Activated CD4-positive, CD25-positive, alpha-beta regulatory T cell treated with anti-CD3 and anti-CD28 coated beads, Interleukin-2, amount 50 U/mL, for 16 hours (primary cell): ENCODE results near the gene TLDC2.
A peak's percentile ranks its signal among the peaks of the same experiment; 100 is the strongest.
"Not testable (repeated sequence)": the region's sequence is repeated elsewhere in the genome, so short reads cannot be mapped to it uniquely, and the experiment has no call there.

Experiments
- DNase-seq: peaks from one replicate; pipeline ENCODE4 v3.0.0-alpha.2; 2020; ENCODE audit warnings: low read depth, low spot score

TLDC2 gene

GRCh38 chr20:36875702-36876472, at the start of gene TLDC2:
TLDC2 (plus strand) TSS chr20:36876138; CDS start chr20:36876175, 37 bp downstream.
- DNase-seq = no peak

GRCh38 chr20:36826554-36827244, 49.2 kb upstream of the TLDC2 start:
- DNase-seq = no peak

- no peak for DNase-seq
Measured at GRCh38 chr20:36827541-36828279, 48.2 kb upstream of the TLDC2 start.

- DNase-seq = no peak
Measured at GRCh38 chr20:36830791-36831691, 44.9 kb upstream of the TLDC2 start.

- DNase-seq = no peak
Measured at GRCh38 chr20:36832791-36833190, 43.1 kb upstream of the TLDC2 start.

- no peak for DNase-seq
Measured at GRCh38 chr20:36833275-36834020, 42.5 kb upstream of the TLDC2 start.

GRCh38 chr20:36835025-36835424, 40.9 kb upstream of the TLDC2 start:
- no peak for DNase-seq

- DNase-seq = peak; percentile 56
Measured at GRCh38 chr20:36835453-36836198, 40.3 kb upstream of the TLDC2 start.

- no peak for DNase-seq
Measured at GRCh38 chr20:36836591-36837269, 39.2 kb upstream of the TLDC2 start.

- not testable (repeated sequence) for DNase-seq
Measured at GRCh38 chr20:36838376-36838775, 37.6 kb upstream of the TLDC2 start.

GRCh38 chr20:36839150-36839549, 36.8 kb upstream of the TLDC2 start:
- no peak for DNase-seq

- DNase-seq = not testable (repeated sequence)
Measured at GRCh38 chr20:36841030-36841429, 34.9 kb upstream of the TLDC2 start.

- no peak for DNase-seq
Measured at GRCh38 chr20:36845288-36845971, 30.5 kb upstream of the TLDC2 start.

- DNase-seq = no peak
Measured at GRCh38 chr20:36847009-36847709, 28.8 kb upstream of the TLDC2 start.

- no peak for DNase-seq
Measured at GRCh38 chr20:36847710-36848040, 28.3 kb upstream of the TLDC2 start.

GRCh38 chr20:36848078-36848660, 27.8 kb upstream of the TLDC2 start:
- no peak for DNase-seq

GRCh38 chr20:36848677-36849076, 27.3 kb upstream of the TLDC2 start:
- no peak for DNase-seq
